Fibroblast of skin of right biceps (primary cell): Measurements from ENCODE around the gene PCDHB1.
"Not testable (repeated sequence)": the region's sequence is repeated elsewhere in the genome, so short reads cannot be mapped to it uniquely, and the experiment has no call there.

Experiments
- DNase-seq: peaks from one replicate; pipeline ENCODE4 v3.0.0-alpha.2; 2013

The PCDHB1 gene

DNA sequence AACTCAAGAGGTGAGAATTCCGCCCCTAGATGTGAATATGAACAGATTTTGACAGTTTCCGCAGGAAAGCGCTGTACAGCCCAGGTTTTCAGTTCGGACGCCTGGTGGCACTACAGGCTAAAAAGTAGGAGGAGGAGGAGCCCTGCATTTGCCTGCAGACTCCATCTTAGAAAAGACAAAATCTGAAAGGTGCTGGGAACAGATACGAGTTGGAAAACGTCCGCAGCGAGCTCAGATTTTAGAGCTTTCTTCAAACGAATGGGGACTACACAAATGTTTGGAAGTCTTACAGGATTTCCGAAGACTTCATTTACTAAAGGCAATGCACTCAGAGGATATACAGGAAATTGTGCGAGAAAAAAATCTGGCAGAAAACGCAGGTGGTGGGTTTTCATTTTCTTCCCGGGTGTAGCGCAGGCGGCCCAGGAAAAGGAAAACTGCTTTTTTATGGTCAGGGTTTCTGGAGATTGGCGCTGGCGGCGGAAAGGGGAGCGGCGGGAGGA, 33.4 kb downstream of the PCDHB1 start:
- DNase-seq, result peak; percentile 35

DNA sequence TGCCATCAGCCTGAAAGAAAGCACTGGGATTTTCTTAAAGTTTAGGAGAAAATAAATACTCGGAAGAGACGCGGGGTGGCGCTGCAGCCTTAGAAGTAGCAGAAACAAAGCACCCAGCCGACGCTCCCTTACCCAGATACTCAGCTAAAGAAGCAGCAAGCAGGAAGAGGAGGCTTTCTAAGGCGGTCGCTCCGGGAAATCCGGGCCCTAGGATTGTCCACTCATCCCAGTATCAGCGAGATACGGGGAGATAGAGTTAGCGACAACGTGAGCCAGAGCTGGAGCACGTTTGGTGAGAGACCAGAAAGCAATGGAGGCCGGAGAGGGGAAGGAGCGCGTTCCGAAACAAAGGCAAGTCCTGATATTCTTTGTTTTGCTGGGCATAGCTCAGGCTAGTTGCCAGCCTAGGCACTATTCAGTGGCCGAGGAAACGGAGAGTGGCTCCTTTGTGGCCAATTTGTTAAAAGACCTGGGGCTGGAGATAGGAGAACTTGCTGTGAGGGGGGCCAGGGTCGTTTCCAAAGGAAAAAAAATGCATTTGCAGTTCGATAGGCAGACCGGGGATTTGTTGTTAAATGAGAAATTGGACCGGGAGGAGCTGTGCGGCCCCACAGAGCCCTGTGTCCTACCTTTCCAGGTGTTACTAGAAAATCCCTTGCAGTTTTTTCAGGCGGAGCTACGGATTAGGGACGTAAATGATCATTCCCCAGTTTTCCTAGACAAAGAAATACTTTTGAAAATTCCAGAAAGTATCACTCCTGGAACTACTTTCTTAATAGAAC, 43.5 kb downstream of the PCDHB1 start, which contains the start of gene PCDHB2:
PCDHB2 (plus strand) TSS at position 135 of the 782 bp plus-strand sequence; CDS start at position 311, 176 bp downstream.
- peak; percentile 67 for DNase-seq

DNA sequence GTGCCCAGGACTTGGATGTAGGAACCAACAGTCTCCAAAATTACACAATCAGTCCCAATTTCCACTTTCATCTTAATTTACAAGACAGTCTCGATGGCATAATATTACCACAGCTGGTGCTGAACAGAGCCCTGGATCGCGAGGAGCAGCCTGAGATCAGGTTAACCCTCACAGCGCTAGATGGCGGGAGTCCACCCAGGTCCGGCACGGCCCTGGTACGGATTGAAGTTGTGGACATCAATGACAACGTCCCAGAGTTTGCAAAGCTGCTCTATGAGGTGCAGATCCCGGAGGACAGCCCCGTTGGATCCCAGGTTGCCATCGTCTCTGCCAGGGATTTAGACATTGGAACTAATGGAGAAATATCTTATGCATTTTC, 44.1 kb downstream of the PCDHB1 start:
- no peak for DNase-seq

DNA sequence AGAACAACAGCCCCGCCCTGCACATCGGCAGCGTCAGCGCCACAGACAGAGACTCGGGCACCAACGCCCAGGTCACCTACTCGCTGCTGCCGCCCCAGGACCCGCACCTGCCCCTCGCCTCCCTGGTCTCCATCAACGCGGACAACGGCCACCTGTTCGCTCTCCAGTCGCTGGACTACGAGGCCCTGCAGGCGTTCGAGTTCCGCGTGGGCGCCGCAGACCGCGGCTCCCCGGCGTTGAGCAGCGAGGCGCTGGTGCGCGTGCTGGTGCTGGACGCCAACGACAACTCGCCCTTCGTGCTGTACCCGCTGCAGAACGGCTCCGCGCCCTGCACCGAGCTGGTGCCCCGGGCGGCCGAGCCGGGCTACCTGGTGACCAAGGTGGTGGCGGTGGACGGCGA, 45.0 kb downstream of the PCDHB1 start:
- not testable (repeated sequence) for DNase-seq

DNA sequence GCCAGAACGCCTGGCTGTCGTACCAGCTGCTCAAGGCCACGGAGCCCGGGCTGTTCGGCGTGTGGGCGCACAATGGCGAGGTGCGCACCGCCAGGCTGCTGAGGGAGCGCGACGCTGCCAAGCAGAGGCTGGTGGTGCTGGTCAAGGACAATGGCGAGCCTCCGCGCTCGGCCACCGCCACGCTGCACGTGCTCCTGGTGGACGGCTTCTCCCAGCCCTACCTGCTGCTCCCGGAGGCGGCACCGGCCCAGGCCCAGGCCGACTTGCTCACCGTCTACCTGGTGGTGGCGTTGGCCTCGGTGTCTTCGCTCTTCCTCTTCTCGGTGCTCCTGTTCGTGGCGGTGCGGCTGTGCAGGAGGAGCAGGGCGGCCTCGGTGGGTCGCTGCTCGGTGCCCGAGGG, 45.4 kb downstream of the PCDHB1 start:
- DNase-seq, result not testable (repeated sequence)

DNA sequence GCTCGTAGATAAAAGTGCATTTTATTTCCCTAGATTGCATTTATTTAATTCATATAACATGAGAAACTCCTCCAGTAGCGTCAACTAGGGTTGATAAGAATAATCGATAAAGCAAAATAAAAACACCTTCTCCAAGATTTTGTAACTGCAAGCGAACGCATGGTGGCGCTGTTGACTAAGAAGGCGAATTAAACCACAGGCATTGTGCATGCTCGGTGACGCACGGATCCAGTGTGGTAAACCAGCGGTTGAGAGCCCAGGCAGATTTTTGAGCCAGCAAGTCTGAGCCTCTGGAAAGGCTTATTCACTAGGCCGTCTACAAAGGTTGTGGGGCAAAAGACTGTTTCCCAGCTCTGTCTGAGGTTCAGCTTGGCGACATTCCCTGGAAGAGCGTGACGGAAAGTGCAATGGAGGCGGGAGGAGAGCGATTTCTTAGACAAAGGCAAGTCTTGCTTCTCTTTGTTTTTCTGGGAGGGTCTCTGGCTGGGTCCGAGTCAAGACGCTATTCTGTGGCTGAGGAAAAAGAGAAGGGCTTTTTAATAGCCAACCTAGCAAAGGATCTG, 49.1 kb downstream of the PCDHB1 start, which contains the start of gene PCDHB3:
PCDHB3 (plus strand) TSS at position 231 of the 563 bp plus-strand sequence; CDS start at position 408, 177 bp downstream.
- DNase-seq, result peak; percentile 48

DNA sequence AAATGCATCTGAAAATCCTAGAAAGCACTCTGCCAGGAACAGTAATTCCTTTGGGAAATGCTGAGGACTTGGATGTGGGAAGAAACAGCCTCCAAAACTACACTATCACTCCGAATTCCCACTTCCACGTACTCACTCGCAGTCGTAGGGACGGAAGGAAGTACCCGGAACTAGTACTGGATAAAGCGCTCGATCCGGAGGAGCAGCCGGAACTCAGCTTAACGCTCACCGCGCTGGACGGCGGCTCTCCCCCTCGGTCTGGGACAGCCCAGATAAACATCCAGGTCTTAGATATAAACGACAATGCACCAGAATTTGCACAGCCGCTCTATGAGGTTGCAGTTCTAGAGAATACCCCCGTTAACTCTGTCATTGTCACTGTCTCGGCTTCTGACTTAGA, 49.9 kb downstream of the PCDHB1 start:
- no peak for DNase-seq

DNA sequence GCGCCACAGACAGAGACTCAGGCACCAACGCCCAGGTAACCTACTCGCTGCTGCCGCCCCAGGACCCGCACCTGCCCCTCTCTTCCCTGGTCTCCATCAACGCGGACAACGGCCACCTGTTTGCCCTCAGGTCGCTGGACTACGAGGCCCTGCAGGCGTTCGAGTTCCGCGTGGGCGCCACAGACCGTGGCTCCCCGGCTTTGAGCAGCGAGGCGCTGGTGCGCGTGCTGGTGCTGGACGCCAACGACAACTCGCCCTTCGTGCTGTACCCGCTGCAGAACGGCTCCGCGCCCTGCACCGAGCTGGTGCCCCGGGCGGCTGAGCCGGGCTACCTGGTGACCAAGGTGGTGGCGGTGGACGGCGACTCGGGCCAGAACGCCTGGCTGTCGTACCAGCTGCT, 50.9 kb downstream of the PCDHB1 start:
- not testable (repeated sequence) for DNase-seq

DNA sequence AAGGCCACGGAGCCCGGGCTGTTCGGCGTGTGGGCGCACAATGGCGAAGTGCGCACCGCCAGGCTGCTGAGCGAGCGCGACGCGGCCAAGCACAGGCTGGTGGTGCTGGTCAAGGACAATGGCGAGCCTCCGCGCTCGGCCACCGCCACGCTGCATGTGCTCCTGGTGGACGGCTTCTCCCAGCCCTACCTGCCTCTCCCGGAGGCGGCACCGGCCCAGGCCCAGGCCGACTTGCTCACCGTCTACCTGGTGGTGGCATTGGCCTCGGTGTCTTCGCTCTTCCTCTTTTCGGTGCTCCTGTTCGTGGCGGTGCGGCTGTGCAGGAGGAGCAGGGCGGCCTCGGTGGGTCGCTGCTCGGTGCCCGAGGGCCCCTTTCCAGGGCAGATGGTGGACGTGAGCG, 51.3 kb downstream of the PCDHB1 start:
- DNase-seq, result not testable (repeated sequence)

DNA sequence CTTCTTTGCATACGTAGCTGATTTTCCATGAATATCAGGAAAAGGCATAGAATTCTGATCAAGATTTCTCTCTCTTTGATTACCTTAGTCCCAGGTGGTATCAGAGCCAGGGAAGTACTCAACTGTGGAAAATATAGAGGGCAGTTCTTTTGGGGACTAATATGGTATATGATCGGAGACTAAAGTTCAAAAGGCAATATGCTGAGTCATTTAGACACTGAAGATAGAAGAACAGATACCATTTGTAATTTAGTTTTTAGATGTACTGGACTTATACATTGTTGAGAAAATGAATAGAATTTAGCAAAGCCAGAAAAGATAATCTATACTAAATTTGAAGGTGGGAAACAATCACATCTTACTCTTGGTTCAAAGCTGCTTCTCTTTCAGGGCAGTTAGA, 54.2 kb downstream of the PCDHB1 start:
- no peak for DNase-seq
